DOHH2 (cell line): ENCODE measurements around the gene IRF9.
A peak's percentile ranks its signal among the peaks of the same experiment; 100 is the strongest.

Experiments used
- H3F3A ChIP-seq: fragments of 200-600 bp; sonication (generic), shearing (Covaris generic); 2 replicates; pipeline ENCODE4 v1.6.0; 2016; ENCODE audit warnings: antibody characterized with exemption, mild to moderate bottlenecking; ENCODE audit not compliant: control insufficient read depth, insufficient read depth
- H3K27ac ChIP-seq: fragments of 200-600 bp; sonication (generic); 2 replicates; pipeline ENCODE4 v1.5.1; 2014; ENCODE audit warnings: low read depth, mild to moderate bottlenecking, low read length, moderate library complexity
- H3K27me3 ChIP-seq: fragments of 200-600 bp; sonication (generic); 2 replicates; pipeline ENCODE4 v1.6.1; 2014; ENCODE audit warnings: mild to moderate bottlenecking, low read length, mixed read lengths; ENCODE audit not compliant: control insufficient read depth
- H3K36me3 ChIP-seq: fragments of 200-600 bp; sonication (generic); 2 replicates; pipeline ENCODE4 v1.6.1; 2014; ENCODE audit warnings: mild to moderate bottlenecking, low read length, moderate library complexity, mixed read lengths; ENCODE audit not compliant: control insufficient read depth
- H3K4me1 ChIP-seq: fragments of 200-600 bp; sonication (generic); 2 replicates; pipeline ENCODE4 v1.6.1; 2014; ENCODE audit warnings: mild to moderate bottlenecking, low read length, mixed read lengths; ENCODE audit not compliant: control insufficient read depth
- H3K4me2 ChIP-seq: fragments of 200-600 bp; sonication (generic); 2 replicates; pipeline ENCODE4 v1.6.0; 2014; ENCODE audit warnings: mild to moderate bottlenecking, low read length, moderate library complexity
- H3K4me3 ChIP-seq: fragments of 200-600 bp; sonication (generic); 2 replicates; pipeline ENCODE4 v1.5.1; 2014; ENCODE audit warnings: mild to moderate bottlenecking, low read length, mixed read lengths
- H3K79me2 ChIP-seq: fragments of 200-600 bp; sonication (generic); 2 replicates; pipeline ENCODE4 v1.6.1; 2014; ENCODE audit warnings: mild to moderate bottlenecking, low read length, mixed read lengths; ENCODE audit not compliant: control insufficient read depth
- H3K9me2 ChIP-seq: fragments of 200-600 bp; sonication (generic); replicated peaks from 2 replicates; pipeline ENCODE4 v1.6.1; 2014; ENCODE audit warnings: mild to moderate bottlenecking, low read length, mixed read lengths; ENCODE audit not compliant: control insufficient read depth
- H3K9me3 ChIP-seq: fragments of 200-600 bp; sonication (generic); 2 replicates; pipeline ENCODE4 v1.6.1; 2014; ENCODE audit warnings: antibody characterized with exemption, low read length, mixed read lengths; ENCODE audit not compliant: control insufficient read depth, insufficient read depth
- H4K20me1 ChIP-seq: fragments of 200-600 bp; sonication (generic); 2 replicates; pipeline ENCODE4 v1.6.0; 2014; ENCODE audit warnings: low read depth, mild to moderate bottlenecking, antibody characterized with exemption, low read length, moderate library complexity; ENCODE audit not compliant: control insufficient read depth, insufficient read depth
- CTCF ChIP-seq: fragments of 200-600 bp; sonication (generic); IDR thresholded peaks from one replicate; pipeline ENCODE4 v1.5.1; 2014; ENCODE audit warnings: antibody characterized with exemption, mild to moderate bottlenecking, low read depth, low read length; ENCODE audit not compliant: poor library complexity, severe bottlenecking
- EZH2phosphoT487 ChIP-seq: fragments of 200-600 bp; sonication (generic); IDR thresholded peaks from 2 replicates; pipeline ENCODE4 v1.6.1; 2017; ENCODE audit warnings: borderline replicate concordance, mild to moderate bottlenecking, antibody characterized with exemption, low read length, moderate library complexity, mixed read lengths

Gene IRF9

DNA sequence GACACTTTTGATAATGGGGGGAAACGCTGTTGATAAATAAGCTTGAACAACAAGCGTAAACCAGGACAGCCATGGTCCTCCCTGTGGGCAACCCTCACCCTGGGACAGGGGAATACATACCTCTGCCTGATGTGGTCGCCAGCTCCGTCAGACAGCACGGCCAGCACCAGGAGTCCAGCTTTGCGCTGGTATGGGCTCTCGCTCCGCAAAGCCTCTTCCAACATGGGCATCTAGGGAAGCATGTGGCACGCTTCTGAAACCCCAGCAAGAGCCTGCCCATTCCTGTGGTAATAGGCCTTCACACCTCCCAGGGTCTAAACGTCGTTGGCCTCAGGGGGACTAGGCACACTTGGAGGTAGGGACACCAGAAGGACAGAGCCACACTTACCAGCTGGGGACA is 24.7 kb downstream of the IRF9 start:
- Histone ChIP-seq H3F3A (peaks cover 11% of the 10 kb centered on the region), H3K27ac (no peak overlapping the region), H3K36me3 (peaks cover 79% of the 10 kb centered on the region), H3K4me2 (no peak overlapping the region), H3K9me3 (no peaks in the 10 kb centered on the region), H3K27me3 (no peaks in the 10 kb centered on the region), H3K9me2 (no peaks in the 10 kb centered on the region), H4K20me1 (no peaks in the 10 kb centered on the region), H3K4me3 (no peak overlapping the region), H3K79me2 (peaks cover 22% of the 10 kb centered on the region), H3K4me1 (peaks cover 21% of the 10 kb centered on the region)
- TF ChIP-seq CTCF (no peak), EZH2phosphoT487 (no peak)

- H3K79me2 ChIP-seq, result peaks cover 22% of the 10 kb centered on the region
- TF ChIP-seq EZH2phosphoT487, result no peak
- no peak for TF ChIP-seq CTCF
- peaks cover 75% of the 10 kb centered on the region for H3K36me3 ChIP-seq
- no peaks in the 10 kb centered on the region for H3K9me2 ChIP-seq
- H3K27me3 ChIP-seq, result no peaks in the 10 kb centered on the region
- no peaks in the 10 kb centered on the region for H4K20me1 ChIP-seq
- H3K27ac ChIP-seq, result no peak overlapping the region
- peaks cover 13% of the 10 kb centered on the region for H3F3A ChIP-seq
- no peaks in the 10 kb centered on the region for H3K9me3 ChIP-seq
- peaks cover 21% of the 10 kb centered on the region for H3K4me1 ChIP-seq
- peak overlapping the region; percentile 90 for H3K4me2 ChIP-seq
- H3K4me3 ChIP-seq, result peak overlapping the region; percentile 80; the same call in 1 of the 2 replicates
These were observed 25.9 kb downstream of the IRF9 start for GRCh38 chr14:24186831-24187538.

DNA sequence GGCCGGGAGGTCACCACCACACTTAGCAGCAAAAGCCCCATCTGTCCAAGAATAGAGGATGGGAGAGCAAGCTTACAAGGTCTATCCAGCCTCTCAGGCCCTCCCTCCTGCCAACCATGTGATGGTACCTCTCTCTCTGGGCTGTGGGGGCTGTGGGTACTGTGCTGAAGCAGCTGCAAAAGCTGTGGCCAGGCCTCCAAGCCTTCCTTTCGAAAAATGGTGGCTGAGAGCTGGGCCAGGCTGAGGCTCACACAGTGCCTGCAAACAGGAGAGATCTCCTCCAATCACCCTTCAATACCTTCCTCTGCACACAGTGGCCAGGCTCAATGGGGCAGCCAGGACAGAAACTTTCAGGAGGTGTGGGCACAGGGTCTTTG is 26.5 kb downstream of the IRF9 start:
- no peak overlapping the region for H3K27ac ChIP-seq
- TF ChIP-seq CTCF (no peak), EZH2phosphoT487 (no peak)
- peaks cover 24% of the 10 kb centered on the region for H3K79me2 ChIP-seq
- no peaks in the 10 kb centered on the region for H4K20me1 ChIP-seq
- peaks cover 21% of the 10 kb centered on the region for H3K4me1 ChIP-seq
- no peaks in the 10 kb centered on the region for H3K9me2 ChIP-seq
- H3F3A ChIP-seq, result peaks cover 13% of the 10 kb centered on the region
- H3K4me2 ChIP-seq, result peak overlapping the region; percentile 90
- peak overlapping the region; percentile 80 for H3K4me3 ChIP-seq
- H3K36me3 ChIP-seq, result peaks cover 75% of the 10 kb centered on the region
- no peaks in the 10 kb centered on the region for H3K9me3 ChIP-seq
- no peaks in the 10 kb centered on the region for H3K27me3 ChIP-seq
